Osteocyte (in vitro differentiated cells): ENCODE measurements around the gene AP2B1. TPM values are rescaled to one million over a fixed set of nuclear protein-coding genes. Genes with fewer than 3 reads are reported as not detected.

Experiments
- DNase-seq: peaks from one replicate; pipeline ENCODE4 v3.0.0; 2021; ENCODE audit warnings: mixed read lengths; ENCODE audit not compliant: unreplicated experiment; ENCODE audit errors: extremely low spot score
- H3K27ac Mint-ChIP-seq: one replicate; pipeline ENCODE4 v1.8.0; 2021; ENCODE audit warnings: mild to moderate bottlenecking, mixed read lengths; ENCODE audit not compliant: unreplicated experiment
- H3K27me3 Mint-ChIP-seq: one replicate; pipeline ENCODE4 v1.8.0; 2021; ENCODE audit warnings: mixed read lengths; ENCODE audit not compliant: unreplicated experiment
- H3K36me3 Mint-ChIP-seq: one replicate; pipeline ENCODE4 v1.8.0; 2021; ENCODE audit warnings: mixed read lengths; ENCODE audit not compliant: unreplicated experiment
- H3K4me1 Mint-ChIP-seq: one replicate; pipeline ENCODE4 v1.8.0; 2021; ENCODE audit warnings: mixed read lengths; ENCODE audit not compliant: unreplicated experiment
- H3K4me3 Mint-ChIP-seq: one replicate; pipeline ENCODE4 v1.8.0; 2021; ENCODE audit warnings: mild to moderate bottlenecking, moderate library complexity, mixed read lengths; ENCODE audit not compliant: unreplicated experiment
- H3K9me3 Mint-ChIP-seq: one replicate; pipeline ENCODE4 v1.8.0; 2021; ENCODE audit warnings: mixed read lengths; ENCODE audit not compliant: unreplicated experiment
- total RNA-seq: library from RNA; stranded (reverse); gene quantifications from 2 replicates; pipeline ENCODE4 v1.2.1, GENCODE V29; 2021
- TF ChIP-seq, protein P1 (sequence below): fragments of 200-600 bp; sonication (generic); IDR thresholded peaks from 2 replicates; pipeline ENCODE4 v1.5.0; 2021; ENCODE audit warnings: antibody characterized with exemption, mild to moderate bottlenecking, moderate library complexity

Gene AP2B1
- total RNA-seq, 1 donor from 2014 or later: 201 TPM

DNA sequence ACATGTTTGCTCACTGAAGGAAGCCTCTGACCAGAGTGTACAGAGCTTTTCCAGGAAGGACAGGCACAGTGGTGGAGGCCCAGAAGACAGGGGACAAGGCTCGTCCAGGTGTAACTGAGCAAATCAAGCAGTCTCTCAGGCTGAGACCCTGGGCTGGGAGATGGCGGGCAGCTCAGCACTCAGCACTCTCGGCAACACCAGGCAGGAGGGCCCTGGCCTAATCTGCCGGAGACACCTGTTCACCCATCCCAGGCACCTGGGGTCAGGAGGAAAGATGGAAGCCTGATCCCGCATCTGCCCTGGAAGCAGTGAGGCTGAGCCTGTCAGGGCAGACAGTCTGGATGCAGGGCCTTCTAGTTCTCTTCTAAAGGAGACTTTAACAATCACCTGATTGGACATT is 149.1 kb downstream of the AP2B1 start:
- Mint-ChIP-seq H3K4me3 (no peak overlapping the region), H3K27me3 (peaks cover 17% of the 10 kb centered on the region), H3K9me3 (no peaks in the 10 kb centered on the region), H3K4me1 (peaks cover 15% of the 10 kb centered on the region), H3K27ac (no peak overlapping the region), H3K36me3 (no peaks in the 10 kb centered on the region)
- DNase-seq: no peak
- TF ChIP-seq, protein P1, sequence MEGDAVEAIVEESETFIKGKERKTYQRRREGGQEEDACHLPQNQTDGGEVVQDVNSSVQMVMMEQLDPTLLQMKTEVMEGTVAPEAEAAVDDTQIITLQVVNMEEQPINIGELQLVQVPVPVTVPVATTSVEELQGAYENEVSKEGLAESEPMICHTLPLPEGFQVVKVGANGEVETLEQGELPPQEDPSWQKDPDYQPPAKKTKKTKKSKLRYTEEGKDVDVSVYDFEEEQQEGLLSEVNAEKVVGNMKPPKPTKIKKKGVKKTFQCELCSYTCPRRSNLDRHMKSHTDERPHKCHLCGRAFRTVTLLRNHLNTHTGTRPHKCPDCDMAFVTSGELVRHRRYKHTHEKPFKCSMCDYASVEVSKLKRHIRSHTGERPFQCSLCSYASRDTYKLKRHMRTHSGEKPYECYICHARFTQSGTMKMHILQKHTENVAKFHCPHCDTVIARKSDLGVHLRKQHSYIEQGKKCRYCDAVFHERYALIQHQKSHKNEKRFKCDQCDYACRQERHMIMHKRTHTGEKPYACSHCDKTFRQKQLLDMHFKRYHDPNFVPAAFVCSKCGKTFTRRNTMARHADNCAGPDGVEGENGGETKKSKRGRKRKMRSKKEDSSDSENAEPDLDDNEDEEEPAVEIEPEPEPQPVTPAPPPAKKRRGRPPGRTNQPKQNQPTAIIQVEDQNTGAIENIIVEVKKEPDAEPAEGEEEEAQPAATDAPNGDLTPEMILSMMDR: no peak

DNA sequence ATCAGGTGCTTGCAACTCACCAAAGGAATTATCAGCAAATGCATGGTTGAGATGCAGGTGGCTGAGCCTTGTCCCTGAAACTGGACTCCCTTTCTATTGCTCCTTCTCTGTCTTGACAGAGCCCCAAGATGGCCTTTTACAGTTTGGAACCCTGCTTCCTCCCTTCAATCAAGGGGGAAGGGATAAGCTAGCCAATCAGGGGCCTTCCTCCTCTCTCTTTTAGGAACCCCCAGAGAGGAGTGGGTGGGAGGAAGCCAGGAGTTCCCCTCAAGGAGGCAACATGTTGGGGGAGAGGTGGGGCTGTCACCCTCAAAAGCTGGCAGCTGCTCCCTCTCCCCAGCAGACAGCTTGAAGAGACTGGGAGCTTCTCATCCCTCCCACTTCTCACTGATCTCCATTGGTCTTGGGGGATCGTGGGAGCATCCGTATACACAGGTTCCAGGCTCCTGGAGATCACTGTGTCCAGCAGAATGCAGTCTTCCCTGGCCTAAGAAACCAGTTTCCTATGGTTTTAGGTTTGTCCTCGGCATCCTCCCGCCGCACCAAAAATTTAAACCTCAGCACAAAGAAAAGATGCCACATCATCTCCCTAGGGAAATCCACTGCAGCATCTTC is 151.5 kb downstream of the AP2B1 start:
- H3K27me3 Mint-ChIP-seq: peaks cover 30% of the 10 kb centered on the region
- no peaks in the 10 kb centered on the region for H3K36me3 Mint-ChIP-seq
- no peak overlapping the region for H3K4me3 Mint-ChIP-seq
- H3K4me1 Mint-ChIP-seq: peaks cover 10% of the 10 kb centered on the region
- TF ChIP-seq, protein P1: no peak
- H3K27ac Mint-ChIP-seq: no peak overlapping the region
- H3K9me3 Mint-ChIP-seq: no peaks in the 10 kb centered on the region
- DNase-seq: no peak

DNA sequence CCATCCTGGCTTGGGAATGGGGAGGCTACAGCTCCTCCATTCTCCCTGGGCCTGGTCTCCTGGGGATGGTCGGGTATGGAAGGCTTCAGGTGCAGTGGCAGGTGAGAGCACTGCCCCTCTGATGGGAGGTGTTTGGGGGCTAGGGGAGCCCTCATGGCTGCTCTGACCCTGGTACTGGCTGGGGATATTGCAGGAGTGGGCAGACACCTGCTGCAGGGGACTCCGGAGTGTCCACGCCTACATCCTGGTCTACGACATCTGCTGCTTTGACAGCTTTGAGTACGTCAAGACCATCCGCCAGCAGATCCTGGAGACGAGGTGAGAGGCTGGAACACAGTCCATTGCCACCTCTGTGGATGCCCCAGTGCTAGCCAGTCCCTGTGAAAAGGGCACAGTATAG is 153.1 kb downstream of the AP2B1 start:
- peaks cover 9% of the 10 kb centered on the region for H3K4me1 Mint-ChIP-seq
- no peak for DNase-seq
- peaks cover 32% of the 10 kb centered on the region for H3K27me3 Mint-ChIP-seq
- H3K9me3 Mint-ChIP-seq: no peaks in the 10 kb centered on the region
- no peak overlapping the region for H3K27ac Mint-ChIP-seq
- TF ChIP-seq, protein P1: no peak
- no peak overlapping the region for H3K4me3 Mint-ChIP-seq
- no peaks in the 10 kb centered on the region for H3K36me3 Mint-ChIP-seq

DNA sequence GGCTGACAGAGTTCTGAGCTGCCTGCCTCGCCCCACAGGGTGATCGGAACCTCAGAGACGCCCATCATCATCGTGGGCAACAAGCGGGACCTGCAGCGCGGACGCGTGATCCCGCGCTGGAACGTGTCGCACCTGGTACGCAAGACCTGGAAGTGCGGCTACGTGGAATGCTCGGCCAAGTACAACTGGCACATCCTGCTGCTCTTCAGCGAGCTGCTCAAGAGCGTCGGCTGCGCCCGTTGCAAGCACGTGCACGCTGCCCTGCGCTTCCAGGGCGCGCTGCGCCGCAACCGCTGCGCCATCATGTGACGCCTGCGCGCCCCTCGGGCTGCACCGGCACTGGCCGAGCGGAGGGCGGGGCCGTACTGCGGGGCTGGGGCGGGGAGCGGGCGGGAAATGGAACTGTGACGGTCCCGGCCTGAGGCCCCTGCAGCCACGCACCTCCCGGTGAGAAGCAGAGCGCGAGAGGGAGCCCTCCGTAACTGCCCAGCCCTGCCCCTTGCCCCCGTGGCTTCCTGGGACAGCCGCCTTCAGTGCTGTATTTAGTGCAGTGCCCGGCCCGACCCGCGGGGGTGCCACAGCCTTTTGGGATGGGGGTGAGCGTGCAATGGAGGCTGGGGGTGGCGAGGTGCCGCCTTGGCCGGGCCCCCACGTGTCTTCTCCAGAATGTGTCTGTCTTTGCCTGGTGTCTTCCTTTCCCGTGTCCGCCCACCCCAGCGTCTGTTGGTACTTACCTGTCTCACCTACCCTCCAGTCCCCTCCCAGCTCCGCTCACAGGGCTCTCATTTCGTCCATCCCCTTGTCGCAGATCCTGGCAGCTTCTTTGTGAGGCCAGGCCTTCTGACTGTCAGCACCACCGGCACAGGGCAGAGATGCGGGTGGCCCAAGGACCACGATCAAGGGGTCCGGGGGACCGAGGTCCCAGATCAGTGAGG is 154.1 kb downstream of the AP2B1 start:
- TF ChIP-seq, protein P1: no peak
- no peaks in the 10 kb centered on the region for H3K36me3 Mint-ChIP-seq
- H3K27ac Mint-ChIP-seq: no peak overlapping the region
- no peaks in the 10 kb centered on the region for H3K9me3 Mint-ChIP-seq
- peaks cover 32% of the 10 kb centered on the region for H3K27me3 Mint-ChIP-seq
- H3K4me1 Mint-ChIP-seq: peaks cover 9% of the 10 kb centered on the region
- DNase-seq: no peak
- no peak overlapping the region for H3K4me3 Mint-ChIP-seq

DNA sequence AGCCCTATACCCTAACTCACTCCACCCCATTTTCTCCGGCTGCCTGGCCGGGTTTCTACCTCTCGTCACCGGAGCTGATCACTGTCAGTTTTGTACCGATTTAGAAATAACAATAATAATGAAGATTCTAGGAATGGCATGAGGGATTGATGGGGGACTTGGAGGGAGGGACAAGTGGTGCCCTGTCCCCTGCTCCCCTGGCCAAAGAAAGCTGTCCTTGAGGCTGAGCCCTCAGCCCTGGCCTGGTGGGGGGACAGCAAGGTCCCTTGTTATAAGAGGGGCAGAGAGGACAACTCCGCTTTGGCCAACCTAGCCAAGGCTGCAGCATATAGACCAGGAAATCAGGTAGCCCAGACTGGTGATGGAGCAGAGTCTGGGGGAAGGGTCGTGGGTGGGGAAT is 155.4 kb downstream of the AP2B1 start:
- TF ChIP-seq, protein P1: no peak

More for the DNA sequence above, 155.4 kb downstream of the AP2B1 start:
- peaks cover 9% of the 10 kb centered on the region for H3K4me1 Mint-ChIP-seq
- DNase-seq: no peak
- no peaks in the 10 kb centered on the region for H3K36me3 Mint-ChIP-seq
- H3K9me3 Mint-ChIP-seq: no peaks in the 10 kb centered on the region
- no peak overlapping the region for H3K27ac Mint-ChIP-seq
- H3K4me3 Mint-ChIP-seq: no peak overlapping the region
- peaks cover 32% of the 10 kb centered on the region for H3K27me3 Mint-ChIP-seq
